K562 (cell line): ENCODE results near the gene KRTAP5-5. TPM values are rescaled to one million over a fixed set of nuclear protein-coding genes. Genes with fewer than 3 reads are reported as not detected.

Source experiments
- ATAC-seq: fragments of 200-7000 bp; cut with Tn5 transposase; 3 replicates; pipeline ENCODE4 v1.9.1; 2020; ENCODE audit warnings: moderate library complexity
- BruUV-seq: library from RNA; stranded (reverse); fragments of 400-500 nt; replicated peaks from 2 replicates; lab custom pipeline; 2021; lab: Mats Ljungman, UMichigan
- CTCF ChIA-PET: fragments of 300-600 bp; formaldehyde crosslinking; extraction: SDS; loops from one replicate; lab custom pipeline; 2021; ENCODE audit warnings: low intra/inter-chr PET ratio; lab: Yijun Ruan, JAX
- POLR2A ChIA-PET: fragments of 300-600, 350-650 bp; sonication (Branson Sonifier 250); formaldehyde crosslinking; extraction: SDS; loops from one replicate; lab custom pipeline; 2021; ENCODE audit warnings: antibody characterized with exemption, inconsistent platforms; lab: Yijun Ruan, JAX
- DNase-seq, 4 experiments: peaks; one replicate each; pipeline versions ENCODE4 v3.0.0 to v3.0.0-alpha.2; 2011 to 2018; ENCODE audit warnings: low spot score in 3 of 4, mixed read lengths in 3 of 4; ENCODE audit errors: extremely low read depth in 1 of 4
- FAIRE-seq: peaks from 2 replicates; lab custom pipeline; 2011; peaks lifted over from hg19 to GRCh38; lab: Jason Lieb, UNC
- H2AFZ ChIP-seq: 2 replicates; pipeline ENCODE4 v1.6.0; 2011; ENCODE audit warnings: low read depth, low read length, control low read depth, inconsistent platforms
- H3K27ac ChIP-seq: fragments of 200-600 bp; 3 replicates; pipeline ENCODE4 v1.8.0; 2011; ENCODE audit warnings: low read depth, mild to moderate bottlenecking, control low read depth, inconsistent platforms, low read length, moderate library complexity, mixed read lengths; ENCODE audit errors: extremely low read depth
- H3K27me3 ChIP-seq, 2 experiments: fragments of 300-600 bp in 1 of 2; 2 replicates in 1 of 2; 3 replicates in 1 of 2; pipeline versions ENCODE4 v1.6.0 to v1.8.0; 2011; ENCODE audit warnings: inconsistent platforms in 2 of 2, low read length in 2 of 2, mild to moderate bottlenecking in 1 of 2, mixed read lengths in 1 of 2, moderate library complexity in 1 of 2; ENCODE audit not compliant: control insufficient read depth in 2 of 2, insufficient read depth in 2 of 2
- H3K36me3 ChIP-seq: fragments of 300-600 bp; 3 replicates; pipeline ENCODE4 v1.8.0; 2011; ENCODE audit warnings: mild to moderate bottlenecking, low read length, inconsistent platforms; ENCODE audit not compliant: control insufficient read depth, insufficient read depth
- H3K4me1 ChIP-seq, 2 experiments: fragments of 200-600 bp in 1 of 2; replicated peaks in 1 of 2; 2 replicates in 1 of 2; 3 replicates in 1 of 2; pipeline versions ENCODE4 v1.5.1 to v1.8.0; 2011; ENCODE audit warnings: inconsistent platforms in 2 of 2, low read length in 2 of 2, mild to moderate bottlenecking in 1 of 2, mixed read lengths in 1 of 2, moderate library complexity in 1 of 2; ENCODE audit not compliant: control insufficient read depth in 2 of 2, insufficient read depth in 2 of 2
- H3K4me2 ChIP-seq: 2 replicates; pipeline ENCODE4 v1.6.1; 2011; ENCODE audit warnings: low read length, control low read depth, inconsistent platforms, mixed read lengths; ENCODE audit not compliant: insufficient read depth
- H3K4me3 ChIP-seq: fragments of 200-600 bp; sonication (generic), shearing (Covaris generic); 2 replicates; pipeline ENCODE4 v1.5.1; 2016; ENCODE audit warnings: control low read depth, inconsistent platforms
- H3K79me2 ChIP-seq: fragments of 200-600 bp; 3 replicates; pipeline ENCODE4 v1.8.0; 2011; ENCODE audit warnings: low read length, inconsistent platforms; ENCODE audit not compliant: control insufficient read depth, insufficient read depth
- H3K9ac ChIP-seq, 2 experiments: 2 replicates each; pipeline versions ENCODE4 v1.6.0 to v1.6.1; 2011; ENCODE audit warnings: low read depth in 2 of 2, low read length in 2 of 2, control low read depth in 1 of 2, inconsistent platforms in 1 of 2, mild to moderate bottlenecking in 1 of 2, mixed read lengths in 1 of 2; ENCODE audit not compliant: insufficient read depth in 1 of 2
- H3K9me1 ChIP-seq: one replicate; pipeline ENCODE4 v1.6.0; 2011; ENCODE audit warnings: inconsistent platforms, mild to moderate bottlenecking, low read length, moderate library complexity; ENCODE audit not compliant: control insufficient read depth, insufficient read depth
- H3K9me3 ChIP-seq: replicated peaks from 2 replicates; pipeline ENCODE4 v1.5.1; 2011; ENCODE audit warnings: low read depth, low read length, inconsistent platforms; ENCODE audit not compliant: control insufficient read depth, insufficient read depth
- H4K20me1 ChIP-seq: replicated peaks from 2 replicates; pipeline ENCODE4 v1.6.1; 2011; ENCODE audit warnings: low read length, inconsistent platforms, mixed read lengths; ENCODE audit not compliant: control insufficient read depth, insufficient read depth
- CREB3L1 ChIP-seq: fragments of 450-650 bp; IDR thresholded peaks from 2 replicates; pipeline ENCODE4 v1.6.1; 2014; ENCODE audit warnings: low read depth, mild to moderate bottlenecking, moderate library complexity, borderline replicate concordance
- KLF1 ChIP-seq: fragments of 450-650 bp; IDR thresholded peaks from 2 replicates; pipeline ENCODE4 v1.6.1; 2016; ENCODE audit warnings: missing genetic modification characterization, missing compliant biosample characterization
- MAFF ChIP-seq: IDR thresholded peaks from 2 replicates; pipeline ENCODE4 v1.6.1; 2012; ENCODE audit warnings: low read length, improper control_type of control experiment
- NFRKB ChIP-seq: fragments of 450-650 bp; IDR thresholded peaks from 2 replicates; pipeline ENCODE4 v1.6.1; 2016; ENCODE audit warnings: low read depth
- NR2C2 ChIP-seq, 2 experiments: fragments of 200-800 bp in 1 of 2; sonication (Bioruptor generic) in 1 of 2; sonication (generic) in 1 of 2; formaldehyde crosslinking in 1 of 2; IDR thresholded peaks; 2 replicates each; pipeline versions ENCODE4 v1.6.1 to v1.8.0; 2016 to 2022; ENCODE audit warnings: mild to moderate bottlenecking in 1 of 2, missing compliant biosample characterization in 1 of 2, missing genetic modification characterization in 1 of 2, missing genetic modification reagents in 1 of 2
- PCBP2 ChIP-seq: fragments of 200-400 bp; formaldehyde crosslinking; IDR thresholded peaks from 2 replicates; pipeline ENCODE4 v1.6.1; 2018; ENCODE audit warnings: low read length, low read depth, mild to moderate bottlenecking, moderate library complexity; ENCODE audit not compliant: poor library complexity, severe bottlenecking
- ZBTB12 ChIP-seq: fragments of 250-450 bp; sonication (Bioruptor Pico); IDR thresholded peaks from 2 replicates; pipeline ENCODE4 v1.4.0; 2020
- ZNF224 ChIP-seq: sonication (generic); formaldehyde crosslinking; IDR thresholded peaks from 2 replicates; pipeline ENCODE4 v1.8.0; 2022; ENCODE audit warnings: mild to moderate bottlenecking, missing genetic modification reagents
- ZNF75A ChIP-seq: fragments of 450-650 bp; formaldehyde crosslinking; IDR thresholded peaks from 2 replicates; pipeline ENCODE4 v1.4.0; 2020; ENCODE audit warnings: mild to moderate bottlenecking
- WGBS: fragments of 100-300 bp; shearing (Covaris generic); methylation state at CpG from one replicate; pipeline ENCODE4 v1.1.6; 2016; ENCODE audit warnings: low coverage, mixed read lengths; ENCODE audit not compliant: insufficient coverage; ENCODE audit errors: missing lambda C conversion rate; 5-methylcytosine and 5-hydroxymethylcytosine counted together
- in situ Hi-C: fragments of 300-500 bp; cut with MboI; formaldehyde crosslinking; loops from 4 replicates; pipeline ENCODE4 v1.15.0; 2018; ENCODE audit warnings: inconsistent platforms, mixed read lengths
- intact Hi-C: fragments of 100-400 bp; cut with micrococcal nuclease; formaldehyde crosslinking; loops from 2 replicates; pipeline ENCODE4 v1.14.2; 2022
- polyA plus RNA-seq, 8 experiments: library from polyadenylated mRNA; depleted of rRNA in 4 of 8; stranded (reverse) in 5 of 8; unstranded in 3 of 8; fragments of >200 nt; fragmentation: Nextera tagmentation in 2 of 8; fragmentation: Illumina TruSeq in 1 of 8; extraction: Ambion mirVana in 2 of 8; extraction: Trizol in 1 of 8; gene quantifications; 2 replicates each; pipeline versions ENCODE4 v1.2.1 to v1.2.3, GENCODE V29; 2011 to 2014; ENCODE audit warnings: inconsistent platforms in 1 of 8, missing spikeins in 1 of 8
- total RNA-seq, 7 experiments: library from RNA; depleted of rRNA in 6 of 7; stranded (reverse); fragments of >200 nt in 6 of 7; fragmentation: Illumina TruSeq in 2 of 7; extraction: Trizol in 2 of 7; gene quantifications; 2 replicates each; pipeline versions ENCODE4 v1.2.1 to v1.2.3, GENCODE V29; 2011 to 2021; ENCODE audit warnings: low replicate concordance in 1 of 7

The KRTAP5-5 gene
- total and polyA plus RNA-seq, 9 of the 15 experiments (the other 6 are each of a cell fraction or from before 2014, with no cell fraction given), result not detected

GRCh38 chr11:1650918-1651262 lies 21.3 kb downstream of the KRTAP5-5 start:
- TF ChIP-seq ZBTB12 (CRISPR knock-in tag) (no peak), NFRKB (no peak), ZNF224 (CRISPR knock-in tag) (no peak), KLF1 (tag) (no peak), MAFF (no peak), ZNF75A (CRISPR knock-in tag) (no peak), PCBP2 (no peak), NR2C2 (CRISPR knock-in tag; IDR thresholded peaks at IDR 0.05) (no peak), NR2C2 (tag; IDR thresholded peaks at IDR 0.05) (no peak), CREB3L1 (no peak)
- Histone ChIP-seq H3K27me3 (peaks cover 31 to 84% of the 10 kb centered on the region in 2 experiments), H3K27ac (no peak overlapping the region), H3K36me3 (no peaks in the 10 kb centered on the region), H4K20me1 (peaks cover 17% of the 10 kb centered on the region), H3K9me3 (no peaks in the 10 kb centered on the region), H3K9ac (no peak overlapping the region), H3K9me1 (no peaks in the 10 kb centered on the region), H2AFZ (no peak overlapping the region), H3K4me2 (no peak overlapping the region), H3K4me3 (no peak overlapping the region), H3K79me2 (no peaks in the 10 kb centered on the region), H3K4me1 (peaks cover 0 to 15% of the 10 kb centered on the region in 2 experiments; a peak in 2 of 5 replicates)
- POLR2A ChIA-PET, result no interaction called here
- no peak for FAIRE-seq
- ATAC-seq, result no peak
- BruUV-seq, result no TSS peak
- no peak for DNase-seq
- 0% methylated on average over 5 of the region's 5 CpGs for WGBS
- in situ Hi-C loops, result no loop called here
- intact Hi-C loops, result loop anchor here (5.0 kb wide), 1 partner anchor 41 kb away; no protein-coding TSS in a partner anchor
- CTCF ChIA-PET, result interaction anchor here (0.6 kb wide), 1 partner anchor 349 kb away, joined by 3 read pairs; no protein-coding TSS in a partner anchor
